ENCODE data around the gene ATP5F1D. TPM values are rescaled to one million over a fixed set of nuclear protein-coding genes. Genes with fewer than 3 reads are reported as not detected.
"Not testable (repeated sequence)": the region's sequence is repeated elsewhere in the genome, so short reads cannot be mapped to it uniquely, and the experiment has no call there.

Gene ATP5F1D
- 51.3 and 64.1 TPM in 2 replicates for total RNA-seq (2014; rRNA removed)
- polyA plus RNA-seq (2012) = 246 TPM

DNA sequence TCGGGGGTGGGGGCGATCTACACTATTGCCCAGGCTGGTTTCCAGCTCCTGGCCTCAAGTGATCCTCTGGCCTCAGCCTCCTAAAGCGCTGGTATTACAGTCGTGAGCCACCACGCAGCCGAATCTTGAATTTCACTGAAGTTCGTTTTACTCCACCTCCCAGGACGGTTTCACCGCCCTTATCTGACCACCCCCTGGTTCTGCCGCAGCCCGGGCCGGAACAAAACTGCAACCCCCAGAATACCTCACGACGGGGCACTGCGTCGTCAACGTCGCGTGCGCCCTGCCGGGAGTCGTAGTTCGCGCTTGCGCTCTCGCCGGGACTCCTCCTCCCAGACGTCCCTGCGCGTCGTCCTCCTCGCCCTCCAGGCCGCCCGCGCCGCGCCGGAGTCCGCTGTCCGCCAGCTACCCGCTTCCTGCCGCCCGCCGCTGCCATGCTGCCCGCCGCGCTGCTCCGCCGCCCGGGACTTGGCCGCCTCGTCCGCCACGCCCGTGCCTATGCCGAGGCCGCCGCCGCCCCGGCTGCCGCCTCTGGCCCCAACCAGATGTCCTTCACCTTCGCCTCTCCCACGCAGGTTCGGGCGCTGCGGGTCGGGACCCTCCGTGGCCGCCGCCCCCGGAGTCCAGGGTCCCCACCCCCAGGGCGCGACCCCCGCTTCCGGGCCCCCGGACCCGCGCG, at the start of gene ATP5F1D:
ATP5F1D (plus strand) TSS at position 335 of the 679 bp plus-strand sequence; CDS start at position 435, 100 bp downstream.
- DNase-seq (ENCODE audit: low read depth) = peak; percentile 94

DNA sequence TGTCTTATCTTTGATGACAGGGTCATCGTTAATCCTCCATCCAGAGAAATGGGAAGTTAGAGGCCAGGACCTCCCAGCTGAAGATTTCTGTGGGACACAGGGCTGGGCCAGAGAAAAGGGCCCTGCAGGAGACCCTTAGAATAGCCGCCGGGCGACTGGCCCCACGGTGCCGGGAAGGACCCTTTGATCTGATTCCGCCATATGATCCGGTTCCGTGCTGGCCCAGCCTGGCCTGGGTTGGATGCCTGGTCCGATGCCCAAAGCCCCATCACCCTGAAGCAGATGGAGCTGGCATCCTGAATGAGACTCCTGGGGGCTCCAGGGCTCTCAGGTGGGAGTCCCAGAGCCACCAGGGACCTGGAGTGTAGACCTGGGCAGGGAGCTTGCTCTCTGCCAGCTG, 42.0 kb upstream of the ATP5F1D start:
- DNase-seq (ENCODE audit: low read depth) = no peak

DNA sequence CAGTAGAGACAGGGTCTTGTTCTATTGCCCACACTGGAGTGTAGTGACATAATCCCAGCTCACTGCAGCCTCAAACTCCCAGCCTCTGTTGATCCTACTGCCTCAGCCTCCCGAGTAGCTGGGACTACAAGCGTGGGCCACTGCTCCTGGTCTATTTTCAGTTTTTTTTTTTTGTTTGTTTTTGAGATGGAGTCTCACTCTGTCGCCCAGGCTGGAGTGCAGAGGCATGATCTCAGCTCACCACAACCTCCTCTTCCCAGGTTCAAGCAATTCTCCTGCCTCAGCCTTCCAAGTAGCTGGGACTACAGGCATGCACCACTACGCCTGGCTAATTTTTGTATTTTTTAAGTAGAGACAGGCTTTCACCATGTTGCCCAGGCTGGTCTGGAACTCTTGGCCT, 40.9 kb upstream of the ATP5F1D start:
- not testable (repeated sequence) for DNase-seq (ENCODE audit: low read depth)

DNA sequence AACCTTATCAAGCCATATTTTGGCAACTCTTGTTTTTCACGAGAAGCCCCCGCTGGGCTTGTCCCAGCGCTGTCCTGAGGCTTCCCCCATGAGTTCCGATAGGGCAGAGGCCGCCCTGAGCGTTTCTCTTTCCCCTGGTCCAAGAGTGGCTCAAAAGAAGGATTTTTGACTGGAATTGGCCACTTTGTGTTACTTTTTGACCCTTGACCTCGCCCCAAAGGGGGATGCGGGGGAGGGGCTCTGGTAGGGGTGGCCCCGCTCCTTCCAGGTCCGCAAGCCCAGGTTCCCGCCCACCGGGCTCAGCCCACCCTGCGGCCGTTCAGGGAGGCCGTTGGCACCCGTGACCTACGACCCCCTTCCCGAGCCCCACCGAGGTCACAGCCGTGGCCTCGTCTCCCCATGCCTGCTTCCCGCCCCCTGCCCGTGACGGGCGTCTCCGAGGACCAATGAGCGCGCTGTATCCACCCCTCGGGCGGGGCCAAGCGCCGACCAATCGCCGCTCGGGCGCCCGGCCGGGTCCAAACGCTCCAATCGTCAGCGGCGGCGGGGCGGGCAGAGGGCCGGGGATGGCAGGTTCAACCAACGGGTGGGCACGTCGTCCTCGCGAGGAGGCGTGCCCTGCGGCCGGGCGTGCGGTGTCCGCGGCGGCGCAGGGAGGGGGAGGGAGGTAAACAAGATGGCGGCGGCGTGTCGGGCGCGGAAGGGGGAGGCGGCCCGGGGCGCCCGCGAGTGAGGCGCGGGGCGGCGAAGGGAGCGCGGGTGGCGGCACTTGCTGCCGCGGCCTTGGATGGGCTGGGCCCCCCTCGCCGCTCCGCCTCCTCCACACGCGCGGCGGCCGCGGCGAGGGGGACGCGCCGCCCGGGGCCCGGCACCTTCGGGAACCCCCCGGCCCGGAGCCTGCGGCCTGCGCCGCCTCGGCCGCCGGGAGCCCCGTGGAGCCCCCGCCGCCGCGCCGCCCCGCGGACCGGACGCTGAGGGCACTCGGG, 36.1 kb upstream of the ATP5F1D start, which contains the start of gene STK11:
STK11 (plus strand) TSS at position 665 of the 986 bp plus-strand sequence. CDS start 1,136 bp downstream, outside the sequence.
- DNase-seq (ENCODE audit: low read depth) = peak; percentile 96

GRCh38 chr19:1206150-1206863, 35.2 kb upstream of the ATP5F1D start:
- DNase-seq (ENCODE audit: low read depth) = no peak

- no peak for DNase-seq (ENCODE audit: low read depth)
These were observed 34.6 kb upstream of the ATP5F1D start for GRCh38 chr19:1206864-1207450.

DNA sequence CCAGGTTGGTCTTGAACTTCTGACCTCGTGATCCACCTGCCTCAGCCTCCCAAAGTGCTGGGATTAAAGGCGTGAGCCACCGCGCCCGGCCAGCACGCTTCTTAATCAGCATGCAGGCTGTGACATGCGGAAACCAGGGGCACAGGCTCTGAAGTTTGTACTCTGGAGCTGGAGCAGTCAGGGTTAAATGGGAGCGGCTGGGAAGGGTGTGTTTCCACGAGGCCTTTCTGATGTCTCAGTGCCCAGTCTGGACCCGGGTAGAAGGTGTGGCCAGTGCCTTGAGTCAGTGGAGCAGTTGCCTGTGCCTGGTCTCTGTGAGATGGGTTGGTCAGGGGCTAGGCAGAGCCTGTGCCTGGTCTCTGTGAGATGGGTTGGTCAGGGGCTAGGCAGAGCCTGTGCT, 32.7 kb upstream of the ATP5F1D start:
- not testable (repeated sequence) for DNase-seq (ENCODE audit: low read depth)

- DNase-seq (ENCODE audit: low read depth) = no peak
These were observed 31.4 kb upstream of the ATP5F1D start for GRCh38 chr19:1210227-1210538.

DNA sequence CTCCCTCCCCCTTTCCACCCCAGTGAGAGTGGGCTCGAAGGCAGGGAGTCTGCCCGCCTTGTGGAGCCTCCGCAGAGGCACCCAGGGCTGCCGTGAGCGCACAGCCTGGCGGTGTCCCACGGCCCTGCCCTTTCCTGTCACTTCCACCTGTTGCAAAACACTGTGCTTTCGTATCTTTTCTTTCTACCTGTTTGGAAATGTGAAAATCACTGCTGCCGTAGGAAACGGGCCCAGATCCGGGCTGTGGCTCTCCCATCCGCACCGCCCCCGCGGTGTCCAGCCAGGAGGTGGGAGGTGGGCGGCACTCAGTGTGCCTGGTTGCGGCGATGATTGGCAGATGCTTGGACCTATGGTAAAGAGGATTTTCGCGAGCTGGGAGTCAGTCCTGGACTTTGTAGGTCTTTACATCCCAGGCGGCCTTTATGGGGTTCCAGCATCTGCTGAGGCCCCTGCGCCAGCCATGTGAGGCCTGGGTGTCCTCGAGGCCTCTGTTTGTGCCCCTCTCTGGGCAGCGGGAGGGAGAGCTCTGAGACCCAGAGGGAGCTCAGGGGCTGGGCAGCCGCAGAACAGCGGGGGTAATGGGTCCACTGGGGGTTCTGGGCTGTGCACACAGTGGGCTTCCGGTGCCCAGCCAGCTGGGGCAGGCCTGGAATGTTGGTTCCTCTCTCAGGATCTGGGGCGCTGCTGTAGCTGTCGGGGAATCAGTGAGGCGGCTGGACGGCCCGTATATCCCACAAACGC, 29.9 kb upstream of the ATP5F1D start:
- no peak for DNase-seq (ENCODE audit: low read depth)

DNA sequence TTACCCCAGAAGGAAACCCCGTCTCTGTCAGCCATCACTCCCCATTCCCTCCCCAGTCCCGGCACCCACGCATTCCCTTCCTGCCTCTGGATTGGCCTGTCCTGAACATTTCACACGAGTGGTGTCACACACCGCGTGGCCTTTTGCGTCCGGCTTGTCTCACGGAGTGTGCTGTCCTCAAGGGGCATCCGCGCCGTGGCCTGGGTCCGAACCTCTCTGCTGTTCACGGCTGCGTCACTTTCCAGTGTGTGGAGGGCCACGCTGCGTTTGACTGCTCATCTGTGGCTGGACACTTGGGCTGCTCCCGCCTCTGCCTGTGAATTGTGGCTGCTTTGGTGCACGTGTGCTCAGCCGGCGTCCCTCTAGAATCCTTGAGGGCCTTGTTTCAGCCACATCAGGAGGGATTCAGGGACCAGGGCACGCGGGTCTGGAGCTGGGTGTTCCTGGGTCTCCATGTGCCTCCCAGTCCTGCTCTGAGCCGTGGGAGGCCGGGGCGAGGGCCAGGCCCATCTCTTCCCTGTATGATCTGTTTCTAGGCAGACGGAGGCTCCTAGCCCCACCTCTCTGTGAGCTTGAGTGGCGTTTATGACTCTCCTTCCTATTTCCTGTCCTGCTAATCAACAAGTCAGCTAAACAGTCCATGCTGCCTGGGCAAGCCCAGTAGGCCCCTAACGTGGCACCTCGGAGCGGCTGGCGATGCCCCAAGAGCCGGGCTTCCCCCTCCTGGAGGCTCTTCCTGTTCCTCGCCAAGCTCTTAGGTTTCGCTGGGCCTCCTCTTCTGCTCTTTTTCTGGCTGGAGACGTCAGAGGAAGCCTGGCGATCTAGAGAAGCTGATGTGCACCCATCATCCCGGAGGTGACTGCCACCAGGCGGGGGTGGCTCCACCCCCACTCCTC, 27.9 kb upstream of the ATP5F1D start:
- no peak for DNase-seq (ENCODE audit: low read depth)

- no peak for DNase-seq (ENCODE audit: low read depth)
These were observed 27.2 kb upstream of the ATP5F1D start for GRCh38 chr19:1214299-1214861.

GRCh38 chr19:1214862-1215731, 26.5 kb upstream of the ATP5F1D start:
- peak; percentile 72 for DNase-seq (ENCODE audit: low read depth)

DNA sequence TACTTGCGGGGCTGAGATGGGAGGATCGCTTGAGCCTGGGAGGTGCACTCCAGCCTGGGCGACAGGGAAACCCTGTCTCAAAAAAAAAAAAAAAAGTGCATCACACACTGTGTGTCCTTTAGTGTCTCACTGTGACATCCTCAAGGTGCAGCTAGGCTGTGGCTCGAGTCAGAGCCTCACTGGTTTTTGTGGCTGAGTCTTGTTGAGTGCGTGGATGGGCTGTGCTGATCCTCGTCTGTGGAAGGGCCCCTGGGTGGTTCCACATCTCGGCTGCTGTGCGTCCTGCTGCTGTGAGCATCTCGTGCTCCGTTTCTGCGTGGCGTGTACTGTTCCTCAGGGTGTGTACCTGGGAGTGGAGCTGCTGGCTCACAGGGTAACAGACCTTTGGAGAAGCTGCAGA, 24.8 kb upstream of the ATP5F1D start:
- no peak for DNase-seq (ENCODE audit: low read depth)

- DNase-seq (ENCODE audit: low read depth) = peak; percentile 51
These were observed 24.2 kb upstream of the ATP5F1D start for GRCh38 chr19:1217366-1217765.

- DNase-seq (ENCODE audit: low read depth) = no peak
These were observed 22.6 kb upstream of the ATP5F1D start for GRCh38 chr19:1218751-1219567.

GRCh38 chr19:1219786-1220476, 21.6 kb upstream of the ATP5F1D start:
- DNase-seq (ENCODE audit: low read depth) = no peak

DNA sequence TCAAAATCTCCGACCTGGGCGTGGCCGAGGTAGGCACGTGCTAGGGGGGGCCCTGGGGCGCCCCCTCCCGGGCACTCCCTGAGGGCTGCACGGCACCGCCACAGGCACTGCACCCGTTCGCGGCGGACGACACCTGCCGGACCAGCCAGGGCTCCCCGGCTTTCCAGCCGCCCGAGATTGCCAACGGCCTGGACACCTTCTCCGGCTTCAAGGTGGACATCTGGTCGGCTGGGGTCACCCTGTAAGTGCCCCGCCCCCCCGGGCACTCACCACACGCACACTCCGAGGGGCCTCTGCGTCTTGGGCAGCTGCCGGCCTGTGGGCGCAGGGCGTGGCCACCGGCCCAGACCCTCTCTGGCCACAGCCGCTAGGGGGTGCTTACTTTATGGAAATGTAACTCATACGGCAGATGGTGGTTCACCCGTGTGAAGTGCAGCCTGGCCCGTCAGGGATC, 21.0 kb upstream of the ATP5F1D start:
- DNase-seq (ENCODE audit: low read depth) = no peak
